ENCODE results near the gene CEP89.
"Not testable (repeated sequence)": the region's sequence is repeated elsewhere in the genome, so short reads cannot be mapped to it uniquely, and the experiment has no call there.

CEP89 gene

DNA sequence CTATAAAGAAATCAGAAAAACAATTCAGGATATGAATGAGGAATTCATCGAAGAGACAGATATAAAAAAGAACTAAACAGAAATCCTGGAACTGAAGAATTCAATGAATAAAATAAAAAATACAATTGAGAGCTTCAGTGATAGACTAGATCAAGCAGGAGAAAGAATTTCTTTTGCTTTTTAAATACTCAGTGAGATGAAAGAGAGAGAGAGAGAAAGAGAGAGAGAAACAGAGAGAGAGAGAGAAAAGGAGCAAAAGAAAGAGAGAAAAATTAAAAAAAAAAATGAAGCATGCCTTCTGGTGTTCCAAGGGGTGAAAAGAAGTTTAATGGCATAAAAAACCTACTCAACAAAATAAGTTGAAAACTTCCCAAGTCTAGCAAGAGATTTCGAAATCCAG lies 80.1 kb downstream of the CEP89 start:
- no peak for DNase-seq (ENCODE audit: low spot score)

- no peak for DNase-seq (ENCODE audit: low spot score)
These were observed 80.9 kb downstream of the CEP89 start for GRCh38 chr19:32890841-32891240.

DNA sequence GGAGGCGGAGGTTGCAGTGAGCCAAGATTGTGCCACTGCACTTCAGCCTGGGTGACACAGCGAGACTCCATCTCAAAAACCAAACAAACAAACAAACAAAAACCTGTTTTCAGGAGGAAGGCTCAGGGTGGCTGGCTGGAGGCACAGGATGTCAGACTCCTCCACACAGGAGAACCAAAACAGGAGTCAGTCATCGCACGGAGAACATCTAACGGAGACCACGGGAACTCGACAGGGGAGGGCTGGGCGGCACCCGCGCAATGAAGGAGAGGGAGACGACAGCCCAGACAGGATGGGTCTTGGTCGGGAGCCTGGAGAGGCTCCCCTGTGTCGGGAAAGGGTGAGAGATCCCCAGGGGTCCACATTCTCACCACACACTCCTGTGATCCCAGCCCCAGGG lies 81.4 kb downstream of the CEP89 start:
- DNase-seq (ENCODE audit: low spot score): no peak

GRCh38 chr19:32889137-32889934 lies 82.4 kb downstream of the CEP89 start:
- no peak for DNase-seq (ENCODE audit: low spot score)

DNA sequence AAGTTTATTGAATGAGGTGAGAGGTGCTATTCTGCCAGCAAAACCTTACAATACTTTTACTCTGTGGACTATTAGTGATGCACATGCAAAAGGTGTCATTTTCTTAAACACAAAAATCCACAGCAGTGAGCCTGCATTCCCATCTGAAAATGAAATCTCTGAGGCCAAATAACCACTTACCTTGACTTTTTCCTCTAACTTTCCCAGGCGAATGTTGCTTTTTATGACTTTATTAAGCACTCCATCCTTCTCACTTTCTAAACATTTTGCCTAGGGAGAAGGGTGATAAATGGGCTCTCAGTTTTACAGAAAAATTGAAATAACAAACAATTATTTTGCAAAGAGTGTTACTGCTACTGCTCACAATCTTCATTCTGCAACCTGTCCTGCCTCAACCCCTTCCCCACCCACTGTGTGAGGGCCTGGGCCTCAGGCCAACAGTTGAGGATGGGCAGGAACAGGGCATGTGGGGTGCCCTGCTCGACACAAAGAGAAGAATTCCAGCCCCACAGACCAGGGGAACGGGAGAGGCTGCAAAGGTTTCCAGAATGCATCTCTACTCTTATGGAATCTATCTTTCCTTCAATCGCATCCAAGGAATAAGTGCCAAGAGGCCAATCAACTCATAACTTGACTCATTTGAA lies 84.1 kb downstream of the CEP89 start:
- no peak for DNase-seq (ENCODE audit: low spot score)

DNA sequence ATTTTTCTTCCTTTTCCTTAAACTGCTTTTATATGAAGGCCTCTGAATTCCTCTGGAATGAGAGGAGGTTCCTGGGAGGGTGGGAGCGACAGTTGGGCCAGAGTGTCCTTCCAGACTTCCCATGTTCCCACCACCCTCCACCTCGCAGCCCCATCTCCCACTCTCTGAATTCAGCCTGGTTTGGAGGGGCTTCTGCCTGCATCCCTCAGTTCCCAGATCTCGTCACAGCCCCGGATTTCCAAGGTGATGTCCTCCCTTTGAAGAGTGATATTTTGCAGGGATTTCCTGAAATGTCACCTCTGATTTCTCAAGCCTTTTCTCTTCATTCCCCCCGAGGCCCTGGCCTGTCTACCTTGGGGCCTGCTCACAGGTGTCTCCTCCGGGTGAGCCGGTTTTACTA lies 85.5 kb downstream of the CEP89 start:
- DNase-seq (ENCODE audit: low spot score): no peak

DNA sequence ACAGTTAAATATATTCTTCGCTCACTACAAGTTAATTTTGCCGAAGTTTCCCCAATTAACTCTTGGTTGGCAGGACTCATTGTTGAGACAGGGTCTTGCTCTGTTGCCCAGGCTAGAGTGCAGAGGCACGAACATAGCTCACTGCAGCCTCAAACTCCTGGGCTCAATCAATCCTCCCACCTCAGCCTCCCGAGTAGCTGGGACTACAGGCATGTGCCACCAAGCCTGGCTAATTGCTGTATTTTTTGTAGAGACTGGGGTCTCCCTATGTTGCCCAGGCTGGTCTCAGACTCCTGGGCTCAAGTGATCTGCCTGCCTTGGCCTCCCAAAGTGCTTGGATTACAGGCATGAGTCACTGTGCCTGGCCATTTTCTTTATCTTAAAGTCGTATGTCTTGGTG lies 86.5 kb downstream of the CEP89 start:
- DNase-seq (ENCODE audit: low spot score): not testable (repeated sequence)

DNA sequence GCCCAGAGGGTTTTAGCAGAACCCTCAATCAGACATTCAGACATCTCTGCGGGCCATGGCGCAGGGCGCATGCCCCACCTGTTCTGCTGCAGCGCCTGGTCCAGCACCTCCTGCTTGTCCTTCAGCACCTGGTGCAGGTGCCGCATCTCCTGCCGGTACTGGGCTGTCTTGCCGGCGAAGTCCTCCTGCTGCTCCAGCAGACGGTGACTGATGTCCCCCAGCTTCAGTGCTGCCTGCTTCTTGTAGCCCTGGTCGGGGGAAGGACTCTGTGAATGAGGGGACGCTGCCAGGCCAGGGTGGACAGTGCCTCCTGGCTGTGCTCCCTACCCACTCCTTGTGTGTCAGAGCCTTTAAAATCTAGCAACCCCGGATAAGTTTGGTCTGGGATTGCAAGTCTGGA lies 90.0 kb downstream of the CEP89 start:
- DNase-seq (ENCODE audit: low spot score): no peak

- no peak for DNase-seq (ENCODE audit: low spot score)
These were observed 91.1 kb downstream of the CEP89 start for GRCh38 chr19:32880622-32881021.

GRCh38 chr19:32879741-32880140 lies 92.0 kb downstream of the CEP89 start:
- no peak for DNase-seq (ENCODE audit: low spot score)

DNA sequence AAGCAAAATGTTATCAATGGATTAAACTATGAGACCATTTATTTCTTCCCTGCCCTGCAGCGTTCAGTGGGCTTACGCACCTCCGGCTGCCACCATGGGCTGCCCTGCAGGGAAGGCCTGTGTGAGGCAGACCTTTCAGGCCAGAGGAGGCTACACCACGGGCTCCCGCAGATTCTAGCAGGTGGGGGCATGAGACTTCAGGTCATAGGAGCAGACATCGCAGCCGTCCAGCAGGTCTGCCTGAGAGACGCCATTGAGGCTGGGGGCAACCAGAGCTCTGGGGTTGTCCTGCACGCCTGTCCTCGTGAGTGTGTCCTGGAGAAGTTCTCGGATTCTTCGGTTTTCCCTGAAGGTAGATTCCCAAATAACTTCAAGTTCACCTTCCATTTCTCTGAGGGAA lies 92.8 kb downstream of the CEP89 start:
- DNase-seq (ENCODE audit: low spot score): no peak

DNA sequence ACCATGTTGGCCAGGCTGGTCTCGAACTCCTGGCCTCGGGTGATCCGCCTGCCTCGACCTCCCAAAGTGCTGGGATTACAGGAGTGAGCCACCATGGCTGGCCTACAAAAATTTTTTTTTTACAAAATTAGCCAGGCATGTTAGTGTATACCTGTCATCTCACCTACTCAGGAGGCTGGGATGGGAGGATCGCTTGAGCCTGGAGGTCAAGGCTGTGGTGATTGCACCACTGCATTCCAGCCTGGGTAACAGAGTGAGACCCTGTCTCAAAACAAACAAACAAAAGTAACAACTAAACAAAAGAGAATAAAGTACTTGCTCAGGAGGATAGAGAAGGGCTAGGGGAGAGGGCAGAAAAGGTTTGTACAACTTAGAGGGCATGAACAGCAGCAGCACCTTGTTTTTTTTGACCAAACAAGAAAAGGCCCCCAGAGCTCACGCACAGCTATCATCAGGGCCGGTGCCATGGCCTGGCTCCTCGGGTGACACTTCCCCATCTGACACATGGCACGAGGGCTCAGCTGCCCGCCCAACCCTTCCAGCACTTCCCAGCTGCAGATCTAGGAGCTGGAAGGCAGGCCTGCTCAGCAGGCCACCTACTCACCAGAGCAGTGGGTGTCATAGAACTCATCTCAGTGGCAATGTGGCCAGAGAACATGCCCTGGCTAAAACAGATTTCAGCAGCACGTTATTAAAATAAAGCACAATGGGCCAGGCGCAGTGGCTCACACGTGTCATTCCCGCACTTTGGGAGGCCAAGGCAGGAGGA lies 93.6 kb downstream of the CEP89 start:
- DNase-seq (ENCODE audit: low spot score): no peak

GRCh38 chr19:32877323-32877912 lies 94.3 kb downstream of the CEP89 start:
- DNase-seq (ENCODE audit: low spot score): no peak

DNA sequence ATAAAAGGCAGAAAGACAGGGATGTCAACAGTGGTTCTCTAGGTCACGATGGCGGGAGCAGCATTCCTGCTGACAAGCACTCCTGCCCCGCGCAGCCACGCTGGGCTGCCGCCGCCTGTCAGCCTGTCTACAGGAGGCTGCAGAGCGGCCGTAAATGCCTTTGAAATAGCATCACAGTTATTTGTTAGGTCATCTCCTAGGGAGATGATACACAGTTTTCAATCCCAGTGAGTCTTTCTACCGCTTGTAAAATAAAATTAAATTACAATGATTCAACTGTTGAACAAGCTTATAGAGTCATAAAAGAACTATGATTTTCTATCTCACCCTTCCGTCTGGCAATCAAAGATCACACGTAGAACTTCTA lies 94.9 kb downstream of the CEP89 start:
- no peak for DNase-seq (ENCODE audit: low spot score)

DNA sequence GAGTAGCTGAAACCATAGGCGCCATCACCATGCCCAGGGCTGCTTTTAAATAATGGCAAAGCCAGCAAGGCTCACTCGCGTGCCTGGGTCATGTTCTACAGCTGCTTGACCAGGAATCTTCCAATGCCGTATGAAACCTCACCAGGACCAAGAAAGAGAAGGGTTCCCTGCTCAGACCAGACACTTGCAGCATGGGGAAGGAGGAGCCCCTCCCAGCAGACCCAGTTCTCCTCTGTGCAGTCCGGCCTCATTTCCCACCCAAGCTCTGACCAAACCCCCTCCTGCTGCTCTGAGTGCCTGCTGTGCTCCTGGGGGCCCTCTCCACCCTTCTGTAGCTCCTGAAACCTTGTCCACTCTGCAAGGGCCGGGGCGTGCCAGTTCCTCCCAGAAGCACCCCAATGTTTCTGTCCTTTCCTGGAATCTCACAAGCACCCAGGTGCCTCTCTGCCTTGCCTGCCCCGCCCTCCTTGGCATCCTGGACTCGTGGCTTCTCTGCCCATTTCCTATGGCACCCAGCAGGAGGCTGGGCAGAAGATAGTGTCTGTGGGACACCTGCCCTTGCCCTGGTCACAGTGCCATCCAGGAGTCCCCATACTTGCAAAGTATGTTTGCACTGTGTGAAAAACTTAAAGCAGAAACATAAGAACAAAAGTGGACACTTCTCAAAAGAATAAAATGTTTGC lies 95.4 kb downstream of the CEP89 start:
- no peak for DNase-seq (ENCODE audit: low spot score)

- no peak for DNase-seq (ENCODE audit: low spot score)
These were observed 96.3 kb downstream of the CEP89 start for GRCh38 chr19:32875428-32875827.

DNA sequence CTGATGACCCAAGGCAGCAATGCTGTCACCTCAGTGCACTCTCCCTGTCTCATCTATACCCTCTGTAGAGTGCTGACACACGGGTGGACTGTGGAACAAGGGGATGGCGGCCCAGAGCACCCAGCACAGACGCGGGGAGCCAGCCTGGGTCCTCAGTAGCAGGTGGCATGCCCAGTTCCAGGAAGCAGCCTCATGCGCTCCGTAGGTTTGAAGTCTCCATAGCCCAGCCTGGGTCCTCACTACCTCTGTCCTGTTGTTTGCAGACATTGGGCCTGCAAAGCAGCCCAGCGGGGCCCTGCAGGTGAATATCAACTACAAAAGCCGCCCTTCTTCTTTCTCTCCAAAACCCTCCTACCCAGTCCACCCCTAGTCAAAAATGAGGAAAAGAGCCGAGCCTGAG lies 97.2 kb downstream of the CEP89 start:
- DNase-seq (ENCODE audit: low spot score): no peak

DNA sequence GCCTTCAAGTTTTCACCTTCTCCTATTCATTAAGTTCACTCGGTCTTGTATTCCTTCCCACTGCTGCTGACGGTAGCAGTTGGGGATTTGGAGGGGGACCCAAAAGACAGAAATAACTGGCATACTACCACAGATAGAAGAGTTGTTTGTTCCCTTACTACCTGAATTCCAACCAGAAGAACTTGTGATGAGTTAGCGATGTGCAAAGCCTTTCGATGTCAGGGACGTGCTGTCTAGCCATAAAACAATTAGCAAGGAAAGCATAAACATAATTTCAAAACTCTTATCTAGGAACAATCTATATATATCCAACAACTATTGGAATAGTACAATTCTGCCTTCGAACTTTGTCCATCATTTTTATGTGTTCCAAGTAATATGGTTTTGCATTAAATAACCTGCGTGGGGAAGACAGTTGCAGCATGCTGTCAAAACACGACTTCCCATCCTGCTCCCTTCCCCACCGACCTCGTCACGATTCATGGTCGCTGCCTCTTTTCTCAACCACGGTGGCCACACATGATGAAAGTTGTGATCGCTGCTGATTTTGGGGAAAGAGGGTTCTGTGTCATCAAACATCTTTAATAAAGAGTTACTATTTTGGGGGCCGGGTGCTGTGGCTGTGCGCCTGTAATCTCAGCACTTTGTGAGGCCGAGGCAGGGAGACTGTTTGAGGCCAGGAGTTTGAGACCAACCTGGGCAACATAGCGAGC lies 98.4 kb downstream of the CEP89 start:
- DNase-seq (ENCODE audit: low spot score): no peak

GRCh38 chr19:32872391-32872790 lies 99.4 kb downstream of the CEP89 start:
- no peak for DNase-seq (ENCODE audit: low spot score)

- no peak for DNase-seq (ENCODE audit: low spot score)
These were observed 100.7 kb downstream of the CEP89 start for GRCh38 chr19:32870981-32871451.

DNA sequence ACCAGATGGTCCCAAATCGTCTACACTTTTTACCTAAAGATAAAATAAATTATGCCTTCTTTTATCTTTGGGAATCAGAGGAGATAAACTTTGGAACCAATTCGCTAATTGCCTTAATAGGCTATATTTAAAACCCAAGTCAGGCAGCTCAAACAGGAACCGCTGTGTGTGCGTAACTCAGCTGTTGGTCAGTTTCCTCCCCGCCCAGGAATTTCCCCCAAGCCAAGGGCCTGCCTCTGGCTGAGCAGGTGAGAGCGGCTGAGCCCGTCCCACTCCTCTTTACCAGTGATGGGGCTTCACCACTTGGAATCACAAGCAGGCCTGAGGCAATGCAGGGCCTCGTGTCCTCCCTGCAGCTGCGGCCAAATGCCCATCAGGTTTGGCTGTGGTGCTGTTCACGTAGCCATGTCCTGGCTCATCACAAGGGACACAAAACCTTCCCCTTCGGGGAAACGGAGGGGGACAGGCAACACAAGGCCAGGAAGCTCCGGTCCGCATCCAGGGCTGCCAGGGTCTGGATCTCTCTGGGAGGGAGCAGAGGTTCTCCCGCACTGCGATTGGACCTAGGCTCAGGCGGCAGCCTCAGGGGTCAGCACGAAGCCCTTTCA lies 101.7 kb downstream of the CEP89 start:
- DNase-seq (ENCODE audit: low spot score): no peak

Measured in putamen (tissue), 1 donor.